Activated naive CD8-positive, alpha-beta T cell (primary cell): ENCODE data around the gene KCNS1.

Source experiments
- H3K27ac Mint-ChIP-seq: one replicate; pipeline ENCODE4 v1.8.0; 2021; ENCODE audit warnings: mixed read lengths
- H3K27me3 Mint-ChIP-seq: one replicate; pipeline ENCODE4 v1.8.0; 2021; ENCODE audit warnings: mixed read lengths
- H3K36me3 Mint-ChIP-seq: one replicate; pipeline ENCODE4 v1.8.0; 2021; ENCODE audit warnings: mixed read lengths
- H3K4me1 Mint-ChIP-seq: one replicate; pipeline ENCODE4 v1.8.0; 2021; ENCODE audit warnings: low read depth, mixed read lengths
- H3K4me3 Mint-ChIP-seq: one replicate; pipeline ENCODE4 v1.8.0; 2021; ENCODE audit warnings: mild to moderate bottlenecking, mixed read lengths
- H3K9me3 Mint-ChIP-seq: one replicate; pipeline ENCODE4 v1.8.0; 2021; ENCODE audit warnings: low read depth, mixed read lengths

The KCNS1 gene

GRCh38 chr20:45114465-45115385 lies 13.8 kb upstream of the KCNS1 start, which contains the start of gene WFDC5:
WFDC5 (minus strand) TSS chr20:45115174; CDS start chr20:45115083, 91 bp downstream.
- peaks cover 2% of the 10 kb centered on the region for H3K27me3 Mint-ChIP-seq
- no peak within 1 kb of the TSS for H3K4me3 Mint-ChIP-seq
- no peak within 1 kb of the TSS for H3K27ac Mint-ChIP-seq
- H3K36me3 Mint-ChIP-seq: no peaks in the 10 kb centered on the region
- H3K4me1 Mint-ChIP-seq: peaks cover 2% of the 10 kb centered on the region
- no peaks in the 10 kb centered on the region for H3K9me3 Mint-ChIP-seq

GRCh38 chr20:45113865-45114264 lies 12.9 kb upstream of the KCNS1 start:
- no peak overlapping the region for H3K27ac Mint-ChIP-seq
- H3K36me3 Mint-ChIP-seq: no peaks in the 10 kb centered on the region
- H3K4me1 Mint-ChIP-seq: peaks cover 2% of the 10 kb centered on the region
- H3K9me3 Mint-ChIP-seq: no peaks in the 10 kb centered on the region
- H3K4me3 Mint-ChIP-seq: no peak overlapping the region
- H3K27me3 Mint-ChIP-seq: peaks cover 2% of the 10 kb centered on the region

GRCh38 chr20:45112754-45113153 lies 11.8 kb upstream of the KCNS1 start:
- no peak overlapping the region for H3K4me3 Mint-ChIP-seq
- H3K4me1 Mint-ChIP-seq: peaks cover 2% of the 10 kb centered on the region
- H3K9me3 Mint-ChIP-seq: no peaks in the 10 kb centered on the region
- H3K27me3 Mint-ChIP-seq: peaks cover 2% of the 10 kb centered on the region
- no peak overlapping the region for H3K27ac Mint-ChIP-seq
- no peaks in the 10 kb centered on the region for H3K36me3 Mint-ChIP-seq

GRCh38 chr20:45111799-45112471 lies 11.0 kb upstream of the KCNS1 start:
- peaks cover 2% of the 10 kb centered on the region for H3K4me1 Mint-ChIP-seq
- H3K27me3 Mint-ChIP-seq: peaks cover 2% of the 10 kb centered on the region
- no peak overlapping the region for H3K27ac Mint-ChIP-seq
- H3K9me3 Mint-ChIP-seq: no peaks in the 10 kb centered on the region
- H3K4me3 Mint-ChIP-seq: no peak overlapping the region
- H3K36me3 Mint-ChIP-seq: no peaks in the 10 kb centered on the region

- H3K9me3 Mint-ChIP-seq: no peaks in the 10 kb centered on the region
- H3K36me3 Mint-ChIP-seq: no peaks in the 10 kb centered on the region
- H3K27me3 Mint-ChIP-seq: peaks cover 2% of the 10 kb centered on the region
- no peak overlapping the region for H3K4me3 Mint-ChIP-seq
- no peak overlapping the region for H3K27ac Mint-ChIP-seq
- H3K4me1 Mint-ChIP-seq: peaks cover 2% of the 10 kb centered on the region
These were observed 10.4 kb upstream of the KCNS1 start for GRCh38 chr20:45111285-45111684.

- peaks cover 2% of the 10 kb centered on the region for H3K27me3 Mint-ChIP-seq
- no peak overlapping the region for H3K27ac Mint-ChIP-seq
- H3K4me1 Mint-ChIP-seq: peaks cover 2% of the 10 kb centered on the region
These were observed 9.4 kb upstream of the KCNS1 start for GRCh38 chr20:45110301-45110700.

GRCh38 chr20:45109634-45110033 lies 8.7 kb upstream of the KCNS1 start:
- Mint-ChIP-seq H3K4me3 (no peak overlapping the region), H3K4me1 (no peaks in the 10 kb centered on the region), H3K27ac (no peak overlapping the region), H3K36me3 (no peaks in the 10 kb centered on the region), H3K27me3 (peaks cover 2% of the 10 kb centered on the region), H3K9me3 (no peaks in the 10 kb centered on the region)

More at GRCh38 chr20:45110301-45110700, 9.4 kb upstream of the KCNS1 start:
- Mint-ChIP-seq H3K36me3 (no peaks in the 10 kb centered on the region), H3K9me3 (no peaks in the 10 kb centered on the region), H3K4me3 (no peak overlapping the region)

GRCh38 chr20:45105317-45105716 lies 4.4 kb upstream of the KCNS1 start:
- H3K4me1 Mint-ChIP-seq: peaks cover 3% of the 10 kb centered on the region
- no peak overlapping the region for H3K4me3 Mint-ChIP-seq
- peaks cover 17% of the 10 kb centered on the region for H3K27me3 Mint-ChIP-seq
- no peak overlapping the region for H3K27ac Mint-ChIP-seq
- H3K9me3 Mint-ChIP-seq: no peaks in the 10 kb centered on the region
- H3K36me3 Mint-ChIP-seq: no peaks in the 10 kb centered on the region

- Mint-ChIP-seq H3K9me3 (no peaks in the 10 kb centered on the region), H3K36me3 (no peaks in the 10 kb centered on the region), H3K27ac (no peak overlapping the region), H3K27me3 (peaks cover 22% of the 10 kb centered on the region), H3K4me1 (peaks cover 6% of the 10 kb centered on the region), H3K4me3 (no peak overlapping the region)
These were observed 3.9 kb upstream of the KCNS1 start for GRCh38 chr20:45104786-45105185.

GRCh38 chr20:45103072-45103471 lies 2.1 kb upstream of the KCNS1 start:
- H3K4me1 Mint-ChIP-seq: peaks cover 10% of the 10 kb centered on the region
- H3K9me3 Mint-ChIP-seq: no peaks in the 10 kb centered on the region
- H3K4me3 Mint-ChIP-seq: no peak overlapping the region
- no peak overlapping the region for H3K27ac Mint-ChIP-seq
- no peaks in the 10 kb centered on the region for H3K36me3 Mint-ChIP-seq
- peaks cover 32% of the 10 kb centered on the region for H3K27me3 Mint-ChIP-seq

- Mint-ChIP-seq H3K27me3 (peaks cover 37% of the 10 kb centered on the region), H3K9me3 (no peaks in the 10 kb centered on the region)
These were observed 465 bp upstream of the KCNS1 start for GRCh38 chr20:45101333-45101850.

GRCh38 chr20:45098103-45098773 lies 2.7 kb downstream of the KCNS1 start:
- H3K27ac Mint-ChIP-seq: no peak overlapping the region
- no peaks in the 10 kb centered on the region for H3K9me3 Mint-ChIP-seq
- H3K4me1 Mint-ChIP-seq: peaks cover 21% of the 10 kb centered on the region
- no peaks in the 10 kb centered on the region for H3K36me3 Mint-ChIP-seq
- peaks cover 33% of the 10 kb centered on the region for H3K27me3 Mint-ChIP-seq
- H3K4me3 Mint-ChIP-seq: no peak overlapping the region

More at GRCh38 chr20:45101333-45101850, 465 bp upstream of the KCNS1 start:
- Mint-ChIP-seq H3K27ac (no peak overlapping the region), H3K36me3 (no peaks in the 10 kb centered on the region), H3K4me1 (peaks cover 16% of the 10 kb centered on the region), H3K4me3 (no peak overlapping the region)

- H3K4me3 Mint-ChIP-seq: peak overlapping the region; percentile 75
- no peaks in the 10 kb centered on the region for H3K36me3 Mint-ChIP-seq
- H3K4me1 Mint-ChIP-seq: peaks cover 21% of the 10 kb centered on the region
- H3K27me3 Mint-ChIP-seq: peaks cover 32% of the 10 kb centered on the region
- no peaks in the 10 kb centered on the region for H3K9me3 Mint-ChIP-seq
- H3K27ac Mint-ChIP-seq: no peak overlapping the region
These were observed 3.3 kb downstream of the KCNS1 start for GRCh38 chr20:45097485-45098102.

GRCh38 chr20:45096781-45097180 lies 4.1 kb downstream of the KCNS1 start:
- H3K4me3 Mint-ChIP-seq: no peak overlapping the region
- no peak overlapping the region for H3K27ac Mint-ChIP-seq
- H3K9me3 Mint-ChIP-seq: no peaks in the 10 kb centered on the region
- H3K36me3 Mint-ChIP-seq: no peaks in the 10 kb centered on the region
- H3K27me3 Mint-ChIP-seq: peaks cover 30% of the 10 kb centered on the region
- peaks cover 21% of the 10 kb centered on the region for H3K4me1 Mint-ChIP-seq
